MM.1S (cell line): Measurements from ENCODE around the gene SOX21.

ENCODE experiments used
- DNase-seq: peaks from one replicate; pipeline ENCODE4 v3.0.0-alpha.2; 2015
- H2AFZ ChIP-seq: fragments of 300-600 bp; sonication (generic); 2 replicates; pipeline ENCODE4 v1.6.0; 2016; ENCODE audit warnings: antibody characterized with exemption, low read length
- H3F3A ChIP-seq: fragments of 300-600 bp; sonication (generic); 2 replicates; pipeline ENCODE4 v1.6.1; 2016; ENCODE audit warnings: mild to moderate bottlenecking, antibody characterized with exemption, low read length, moderate library complexity, mixed read lengths; ENCODE audit not compliant: insufficient read depth
- H3K27ac ChIP-seq: fragments of 300-600 bp; sonication (generic); 2 replicates; pipeline ENCODE4 v1.5.1; 2016; ENCODE audit warnings: mild to moderate bottlenecking, low read length
- H3K27me3 ChIP-seq: fragments of 300-600 bp; sonication (generic); replicated peaks from 2 replicates; pipeline ENCODE4 v1.6.0; 2016; ENCODE audit warnings: low read length; ENCODE audit not compliant: insufficient read depth
- H3K36me3 ChIP-seq: fragments of 300-600 bp; sonication (generic); replicated peaks from 2 replicates; pipeline ENCODE4 v1.6.1; 2016; ENCODE audit warnings: mild to moderate bottlenecking, low read length, mixed read lengths; ENCODE audit not compliant: insufficient read depth
- H3K4me1 ChIP-seq: fragments of 300-600 bp; sonication (generic); 2 replicates; pipeline ENCODE4 v1.6.1; 2016; ENCODE audit warnings: low read length, mixed read lengths
- H3K4me2 ChIP-seq: fragments of 300-600 bp; sonication (generic); 2 replicates; pipeline ENCODE4 v1.6.0; 2016; ENCODE audit warnings: low read depth, low read length
- H3K4me3 ChIP-seq: fragments of 300-600 bp; sonication (generic); 2 replicates; pipeline ENCODE4 v1.5.1; 2016; ENCODE audit warnings: low read length, mixed read lengths
- H3K79me2 ChIP-seq: fragments of 300-600 bp; sonication (generic); 2 replicates; pipeline ENCODE4 v1.6.1; 2016; ENCODE audit warnings: mixed run types, low read length, mixed read lengths
- H3K9ac ChIP-seq: fragments of 300-600 bp; sonication (generic); 2 replicates; pipeline ENCODE4 v1.6.1; 2016; ENCODE audit warnings: low read length, mixed read lengths
- H3K9me2 ChIP-seq: fragments of 300-600 bp; sonication (generic); replicated peaks from 2 replicates; pipeline ENCODE4 v1.6.1; 2016; ENCODE audit warnings: mild to moderate bottlenecking, low read length, mixed read lengths; ENCODE audit not compliant: insufficient read depth
- H3K9me3 ChIP-seq: fragments of 300-600 bp; sonication (generic); replicated peaks from 2 replicates; pipeline ENCODE4 v1.6.1; 2016; ENCODE audit warnings: mild to moderate bottlenecking, low read length, mixed read lengths; ENCODE audit not compliant: insufficient read depth
- H4K20me1 ChIP-seq: fragments of 300-600 bp; sonication (generic); 2 replicates; pipeline ENCODE4 v1.6.1; 2016; ENCODE audit warnings: mild to moderate bottlenecking, low read length, moderate library complexity, mixed read lengths; ENCODE audit not compliant: insufficient read depth
- CTCF ChIP-seq: fragments of 300-600 bp; sonication (generic); IDR thresholded peaks from 2 replicates; pipeline ENCODE4 v1.5.1; 2016; ENCODE audit warnings: antibody characterized with exemption, low read length, mixed read lengths
- EZH2 ChIP-seq: fragments of 300-600 bp; sonication (generic); optimal IDR thresholded peaks from 2 replicates; pipeline ENCODE3; 2017; ENCODE audit warnings: low read depth, mild to moderate bottlenecking, antibody characterized with exemption, low read length, mixed read lengths
- EZH2phosphoT487 ChIP-seq: fragments of 300-600 bp; sonication (generic); IDR thresholded peaks from 2 replicates; pipeline ENCODE4 v1.6.1; 2018; ENCODE audit warnings: antibody characterized with exemption, low read length

The SOX21 gene

GRCh38 chr13:94708031-94708859 is 4.1 kb downstream of the SOX21 start:
- no peaks in the 10 kb centered on the region for H3F3A ChIP-seq
- DNase-seq: no peak
- no peak overlapping the region for H3K27ac ChIP-seq
- no peak overlapping the region for H3K4me2 ChIP-seq
- H3K9me2 ChIP-seq: no peaks in the 10 kb centered on the region
- no peaks in the 10 kb centered on the region for H4K20me1 ChIP-seq
- H2AFZ ChIP-seq: no peak overlapping the region
- H3K4me3 ChIP-seq: no peak overlapping the region
- TF ChIP-seq CTCF (no peak), EZH2phosphoT487 (no peak), EZH2 (no peak)
- no peaks in the 10 kb centered on the region for H3K36me3 ChIP-seq
- H3K9me3 ChIP-seq: no peaks in the 10 kb centered on the region
- H3K79me2 ChIP-seq: no peaks in the 10 kb centered on the region
- H3K9ac ChIP-seq: no peak overlapping the region
- no peaks in the 10 kb centered on the region; the same call in 1 of the 2 replicates for H3K27me3 ChIP-seq
- H3K4me1 ChIP-seq: no peaks in the 10 kb centered on the region

GRCh38 chr13:94707400-94708021 is 4.8 kb downstream of the SOX21 start:
- Histone ChIP-seq H3K27me3 (no peaks in the 10 kb centered on the region; the same call in 1 of the 2 replicates), H3K4me3 (no peak overlapping the region), H3K4me2 (no peak overlapping the region), H3K27ac (no peak overlapping the region), H3K9me2 (no peaks in the 10 kb centered on the region), H3F3A (no peaks in the 10 kb centered on the region), H3K9ac (no peak overlapping the region), H3K36me3 (no peaks in the 10 kb centered on the region), H2AFZ (no peak overlapping the region), H3K79me2 (no peaks in the 10 kb centered on the region), H3K4me1 (no peaks in the 10 kb centered on the region), H3K9me3 (no peaks in the 10 kb centered on the region), H4K20me1 (no peaks in the 10 kb centered on the region)
- no peak for TF ChIP-seq EZH2phosphoT487
- no peak for TF ChIP-seq EZH2
- no peak for TF ChIP-seq CTCF
- DNase-seq: no peak

GRCh38 chr13:94706843-94707399 is 5.4 kb downstream of the SOX21 start:
- Histone ChIP-seq H3F3A (no peaks in the 10 kb centered on the region), H3K4me2 (no peak overlapping the region), H3K9me2 (no peaks in the 10 kb centered on the region), H2AFZ (no peak overlapping the region), H3K79me2 (no peaks in the 10 kb centered on the region), H3K9ac (no peak overlapping the region), H3K36me3 (no peaks in the 10 kb centered on the region), H3K4me3 (no peak overlapping the region), H3K27ac (no peak overlapping the region), H4K20me1 (no peaks in the 10 kb centered on the region), H3K27me3 (no peaks in the 10 kb centered on the region; the same call in 1 of the 2 replicates), H3K9me3 (no peaks in the 10 kb centered on the region), H3K4me1 (no peaks in the 10 kb centered on the region)
- TF ChIP-seq CTCF (no peak), EZH2phosphoT487 (no peak), EZH2 (no peak)
- no peak for DNase-seq
